Lung (tissue), 12 donors: ENCODE data around the gene AGRN. TPM values are rescaled to one million over a fixed set of nuclear protein-coding genes. Genes with fewer than 3 reads are reported as not detected.

Source experiments
- ATAC-seq: fragments of 200-7000 bp; cut with Tn5 transposase; one replicate; pipeline ENCODE4 v1.9.1; 2020; ENCODE audit warnings: moderate number of reproducible peaks; ENCODE audit not compliant: insufficient read depth, low FRiP score
- DNase-seq, 3 donors: peaks; one replicate each; pipeline ENCODE4 v3.0.0-alpha.2; 2013 to 2017
- H3K27ac ChIP-seq, 2 donors: one replicate each; pipeline ENCODE4 v1.5.1; 2013; ENCODE audit warnings: mild to moderate bottlenecking in 2 of 2, moderate library complexity in 2 of 2, control low read depth in 1 of 2, inconsistent platforms in 1 of 2, low read depth in 1 of 2, low read length in 1 of 2
- H3K27me3 ChIP-seq, 3 donors: one replicate each; pipeline ENCODE4 v1.5.1; 2013; ENCODE audit warnings: low read length in 2 of 3; ENCODE audit not compliant: control insufficient read depth in 3 of 3, insufficient read depth in 3 of 3
- H3K36me3 ChIP-seq, 4 donors: one replicate each; pipeline ENCODE4 v1.5.1; 2013; ENCODE audit warnings: low read length in 4 of 4, mild to moderate bottlenecking in 1 of 4, moderate library complexity in 1 of 4; ENCODE audit not compliant: control insufficient read depth in 4 of 4, insufficient read depth in 4 of 4
- H3K4me1 ChIP-seq, 5 donors: one replicate each; pipeline ENCODE4 v1.5.1; 2013; ENCODE audit warnings: low read length in 5 of 5, mild to moderate bottlenecking in 2 of 5, moderate library complexity in 1 of 5; ENCODE audit not compliant: control insufficient read depth in 5 of 5, insufficient read depth in 5 of 5
- H3K4me3 ChIP-seq: one replicate; pipeline ENCODE4 v1.5.1; 2013; ENCODE audit warnings: mild to moderate bottlenecking, control low read depth, moderate library complexity
- H3K9ac ChIP-seq, 2 donors: one replicate each; pipeline ENCODE4 v1.5.1; 2013; ENCODE audit warnings: low read length in 2 of 2, control low read depth in 1 of 2; ENCODE audit not compliant: insufficient read depth in 1 of 2
- H3K9me3 ChIP-seq, 4 donors: one replicate each; pipeline ENCODE4 v1.5.1; 2013; ENCODE audit warnings: low read length in 3 of 4, mild to moderate bottlenecking in 1 of 4, moderate library complexity in 1 of 4; ENCODE audit not compliant: control insufficient read depth in 4 of 4, insufficient read depth in 3 of 4
- WGBS, 2 donors: extraction: QIAGEN DNeasy Blood & Tissue Kit; methylation state at CpG; one replicate each; pipeline ENCODE4 v1.1.7; 2013; 5-methylcytosine and 5-hydroxymethylcytosine counted together
- polyA plus RNA-seq, 2 donors: library from polyadenylated mRNA; stranded (reverse); fragments of 200-250 nt; gene quantifications; one replicate each; pipeline ENCODE4 v1.2.1, GENCODE V29; 2013
- total RNA-seq, 2 donors: library from RNA; depleted of rRNA in 1 of 2; stranded (reverse); fragments of >200 nt in 1 of 2; gene quantifications; one replicate each; pipeline ENCODE4 v1.2.1, GENCODE V29; 2014 to 2021
- TF ChIP-seq, protein P1 (sequence below): IDR thresholded peaks from 2 replicates; pipeline ENCODE4 v1.5.1; 2012; ENCODE audit warnings: mild to moderate bottlenecking; ENCODE audit errors: control extremely low read depth, extremely low read depth
- donor health status: control.
- donor health status: control.
- donor health status: Bipolar disorder and iron deficiency.
- donor health status: healthy.
- donor health status: DM: yes; HTN: yes; CAD: no.

AGRN gene
- total and polyA plus RNA-seq, 4 donors = 30.7 to 124 (median 85.2) TPM

DNA sequence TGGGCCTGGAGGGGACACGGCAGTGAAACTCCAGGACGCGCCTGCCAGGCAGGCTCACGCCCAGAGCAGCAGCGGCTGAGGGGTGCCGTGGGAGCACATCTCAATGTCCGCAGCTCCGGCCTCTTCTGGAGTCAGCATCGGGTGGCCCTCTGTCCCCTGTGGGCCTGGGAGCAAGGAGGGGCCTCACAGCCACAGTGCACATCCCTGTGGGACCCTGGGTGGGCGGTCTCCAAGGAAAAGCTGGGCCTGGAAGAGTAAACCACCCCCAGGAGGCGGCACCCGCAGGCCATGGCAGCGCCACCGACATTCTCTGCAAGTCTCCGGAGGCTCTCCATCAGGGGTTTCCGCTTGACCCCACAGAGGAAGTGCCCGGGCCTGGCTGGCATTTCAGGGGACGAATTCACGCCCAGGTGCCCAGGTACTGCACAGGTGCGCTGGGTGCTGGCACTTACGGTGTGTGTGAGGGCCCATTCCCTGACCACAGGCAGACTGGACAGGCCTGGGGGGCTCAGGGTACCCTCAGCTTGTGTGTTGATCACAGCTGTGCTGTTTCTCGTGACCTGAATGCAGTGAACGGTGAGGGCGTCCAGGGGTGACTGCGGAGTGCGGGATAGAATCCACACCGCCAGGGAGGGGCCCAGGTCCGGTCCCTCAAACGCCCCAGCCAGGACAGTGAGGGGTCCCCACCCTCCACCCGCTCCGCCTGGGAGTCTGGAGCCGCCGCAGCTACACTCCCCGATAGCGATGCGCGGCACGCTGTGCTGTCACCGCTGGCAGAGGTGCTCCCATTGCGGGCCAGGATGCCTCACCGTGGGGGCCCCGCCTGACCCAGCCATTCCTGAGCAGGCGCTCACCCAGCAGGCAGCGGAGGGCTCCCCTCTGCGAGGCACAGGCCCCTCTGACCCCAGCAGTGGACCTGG lies 70.8 kb downstream of the AGRN start:
- H3K27ac ChIP-seq = no peak overlapping the region
- no peaks in the 10 kb centered on the region for H3K4me1 ChIP-seq
- no peak overlapping the region for H3K9ac ChIP-seq
- no peaks in the 10 kb centered on the region for H3K9me3 ChIP-seq
- no peaks in the 10 kb centered on the region for H3K27me3 ChIP-seq
- ATAC-seq (no peak), DNase-seq (peak in 1 of 3 donors; percentile 9)
- no peak overlapping the region for H3K4me3 ChIP-seq
- peaks cover 0 to 3% (median 1%) of the 10 kb centered on the region in 4 donors for H3K36me3 ChIP-seq
- TF ChIP-seq, protein P1, sequence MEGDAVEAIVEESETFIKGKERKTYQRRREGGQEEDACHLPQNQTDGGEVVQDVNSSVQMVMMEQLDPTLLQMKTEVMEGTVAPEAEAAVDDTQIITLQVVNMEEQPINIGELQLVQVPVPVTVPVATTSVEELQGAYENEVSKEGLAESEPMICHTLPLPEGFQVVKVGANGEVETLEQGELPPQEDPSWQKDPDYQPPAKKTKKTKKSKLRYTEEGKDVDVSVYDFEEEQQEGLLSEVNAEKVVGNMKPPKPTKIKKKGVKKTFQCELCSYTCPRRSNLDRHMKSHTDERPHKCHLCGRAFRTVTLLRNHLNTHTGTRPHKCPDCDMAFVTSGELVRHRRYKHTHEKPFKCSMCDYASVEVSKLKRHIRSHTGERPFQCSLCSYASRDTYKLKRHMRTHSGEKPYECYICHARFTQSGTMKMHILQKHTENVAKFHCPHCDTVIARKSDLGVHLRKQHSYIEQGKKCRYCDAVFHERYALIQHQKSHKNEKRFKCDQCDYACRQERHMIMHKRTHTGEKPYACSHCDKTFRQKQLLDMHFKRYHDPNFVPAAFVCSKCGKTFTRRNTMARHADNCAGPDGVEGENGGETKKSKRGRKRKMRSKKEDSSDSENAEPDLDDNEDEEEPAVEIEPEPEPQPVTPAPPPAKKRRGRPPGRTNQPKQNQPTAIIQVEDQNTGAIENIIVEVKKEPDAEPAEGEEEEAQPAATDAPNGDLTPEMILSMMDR = no peak
- 97% methylated on average over 45 of the region's 45 CpGs for WGBS, 2 donors

DNA sequence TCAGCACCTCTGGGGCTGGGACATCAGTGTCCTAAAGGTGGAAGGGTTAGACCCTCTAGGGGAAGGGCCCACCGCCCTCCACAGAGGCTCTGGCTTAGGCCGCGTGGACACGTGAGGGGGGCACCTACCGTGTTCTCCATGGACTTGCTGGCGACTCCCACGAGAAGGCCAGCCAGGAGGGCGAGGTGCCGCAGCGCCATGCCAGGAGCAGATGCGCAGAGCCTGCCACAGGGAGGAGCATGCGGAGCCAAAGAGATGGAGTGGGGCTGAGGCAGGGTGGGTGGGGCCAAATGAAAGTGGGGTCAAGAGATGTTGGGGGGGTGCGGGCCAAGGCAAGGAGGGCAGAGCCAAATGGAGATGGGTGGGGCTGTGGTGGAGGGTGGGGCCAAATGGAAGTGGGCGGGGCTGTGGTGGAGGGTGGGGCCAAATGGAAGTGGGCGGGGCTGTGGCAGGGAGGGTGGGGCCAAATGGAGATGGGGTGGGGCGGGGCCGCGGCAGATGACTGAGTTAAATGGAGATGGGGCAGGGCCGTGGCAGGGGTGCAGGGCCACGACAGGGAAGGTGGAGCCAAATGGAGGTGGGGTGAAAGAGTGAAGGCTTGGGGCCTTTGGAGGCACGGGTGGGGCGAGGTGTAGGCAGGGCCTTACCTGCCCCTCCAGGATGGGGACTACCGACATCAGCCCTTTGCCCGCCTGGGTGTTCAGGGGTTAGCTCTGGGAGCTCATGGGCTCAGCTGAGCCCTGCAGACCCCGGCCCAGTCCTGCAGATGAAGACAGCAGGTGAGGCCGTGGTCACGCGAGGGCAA lies 71.6 kb downstream of the AGRN start:
- H3K27ac ChIP-seq = no peak overlapping the region
- no peaks in the 10 kb centered on the region for H3K9me3 ChIP-seq
- 96 to 98% methylated on average over 28 of the region's 28 CpGs for WGBS, 2 donors

DNA sequence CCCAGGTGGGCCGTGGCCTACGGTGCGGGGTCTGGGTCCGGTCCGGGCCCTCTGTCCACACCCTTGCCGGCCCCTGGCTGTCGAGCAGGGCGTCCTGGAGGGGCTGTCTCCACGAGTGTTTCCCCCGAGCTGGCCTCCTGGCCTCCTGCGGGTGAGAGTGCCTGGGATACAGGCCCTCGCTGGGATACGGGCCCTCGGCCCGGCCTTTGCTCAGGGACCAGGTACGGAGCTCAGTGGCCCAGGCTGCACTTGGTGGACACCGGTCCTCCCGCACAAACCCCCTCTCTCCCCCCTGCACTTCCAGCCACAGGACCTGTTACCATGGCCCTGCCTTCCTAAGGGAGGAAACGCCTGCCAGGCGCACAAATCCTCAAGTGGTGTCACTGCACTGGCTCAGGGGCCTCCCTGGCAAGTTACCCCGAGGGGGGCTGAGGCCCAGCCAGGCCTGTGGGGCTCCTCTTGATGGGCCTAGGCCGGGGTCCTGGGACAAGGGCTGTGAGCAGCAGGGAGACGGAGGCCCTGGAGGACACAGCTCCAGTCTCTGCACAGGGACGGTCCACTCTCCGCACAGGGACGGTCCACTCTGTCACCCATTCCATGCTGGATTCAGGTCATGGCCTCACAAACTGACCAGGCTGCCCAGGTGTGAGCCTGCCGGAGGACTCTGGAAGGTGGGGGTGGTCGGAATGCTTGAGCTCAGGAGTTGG lies 72.4 kb downstream of the AGRN start:
- WGBS, 2 donors = 96% methylated on average over 28 of the region's 28 CpGs
- DNase-seq (peak in 1 of 3 donors; percentile 10), ATAC-seq (no peak)
- no peaks in the 10 kb centered on the region for H3K4me1 ChIP-seq
- no peak overlapping the region for H3K27ac ChIP-seq
- no peak overlapping the region for H3K4me3 ChIP-seq
- H3K36me3 ChIP-seq = peaks cover 0 to 3% (median under 1%) of the 10 kb centered on the region in 4 donors
- no peaks in the 10 kb centered on the region for H3K9me3 ChIP-seq
- no peaks in the 10 kb centered on the region for H3K27me3 ChIP-seq
- H3K9ac ChIP-seq = no peak overlapping the region
- TF ChIP-seq, protein P1 = no peak

More for the DNA sequence above, 71.6 kb downstream of the AGRN start:
- no peaks in the 10 kb centered on the region for H3K4me1 ChIP-seq
- no peak overlapping the region for H3K4me3 ChIP-seq
- ATAC-seq = no peak
- H3K36me3 ChIP-seq = peaks cover 0 to 3% (median under 1%) of the 10 kb centered on the region in 4 donors
- no peaks in the 10 kb centered on the region for H3K27me3 ChIP-seq
- DNase-seq = peak in 1 of 3 donors; percentile 9
- TF ChIP-seq, protein P1 = no peak
- no peak overlapping the region for H3K9ac ChIP-seq
